Osteocyte (in vitro differentiated cells): Measurements from ENCODE around the gene PEX14. TPM values are rescaled to one million over a fixed set of nuclear protein-coding genes. Genes with fewer than 3 reads are reported as not detected.
A peak's percentile ranks its signal among the peaks of the same experiment; 100 is the strongest.

ENCODE experiments used
- DNase-seq: peaks from one replicate; pipeline ENCODE4 v3.0.0; 2021; ENCODE audit warnings: mixed read lengths; ENCODE audit not compliant: unreplicated experiment; ENCODE audit errors: extremely low spot score
- H3K27ac Mint-ChIP-seq: one replicate; pipeline ENCODE4 v1.8.0; 2021; ENCODE audit warnings: mild to moderate bottlenecking, mixed read lengths; ENCODE audit not compliant: unreplicated experiment
- H3K27me3 Mint-ChIP-seq: one replicate; pipeline ENCODE4 v1.8.0; 2021; ENCODE audit warnings: mixed read lengths; ENCODE audit not compliant: unreplicated experiment
- H3K36me3 Mint-ChIP-seq: one replicate; pipeline ENCODE4 v1.8.0; 2021; ENCODE audit warnings: mixed read lengths; ENCODE audit not compliant: unreplicated experiment
- H3K4me1 Mint-ChIP-seq: one replicate; pipeline ENCODE4 v1.8.0; 2021; ENCODE audit warnings: mixed read lengths; ENCODE audit not compliant: unreplicated experiment
- H3K4me3 Mint-ChIP-seq: one replicate; pipeline ENCODE4 v1.8.0; 2021; ENCODE audit warnings: mild to moderate bottlenecking, moderate library complexity, mixed read lengths; ENCODE audit not compliant: unreplicated experiment
- H3K9me3 Mint-ChIP-seq: one replicate; pipeline ENCODE4 v1.8.0; 2021; ENCODE audit warnings: mixed read lengths; ENCODE audit not compliant: unreplicated experiment
- total RNA-seq: library from RNA; stranded (reverse); gene quantifications from 2 replicates; pipeline ENCODE4 v1.2.1, GENCODE V29; 2021
- TF ChIP-seq, protein P1 (sequence below): fragments of 200-600 bp; sonication (generic); IDR thresholded peaks from 2 replicates; pipeline ENCODE4 v1.5.0; 2021; ENCODE audit warnings: antibody characterized with exemption, mild to moderate bottlenecking, moderate library complexity

The PEX14 gene
- total RNA-seq, 1 donor from 2014 or later, result 22.2 TPM

DNA sequence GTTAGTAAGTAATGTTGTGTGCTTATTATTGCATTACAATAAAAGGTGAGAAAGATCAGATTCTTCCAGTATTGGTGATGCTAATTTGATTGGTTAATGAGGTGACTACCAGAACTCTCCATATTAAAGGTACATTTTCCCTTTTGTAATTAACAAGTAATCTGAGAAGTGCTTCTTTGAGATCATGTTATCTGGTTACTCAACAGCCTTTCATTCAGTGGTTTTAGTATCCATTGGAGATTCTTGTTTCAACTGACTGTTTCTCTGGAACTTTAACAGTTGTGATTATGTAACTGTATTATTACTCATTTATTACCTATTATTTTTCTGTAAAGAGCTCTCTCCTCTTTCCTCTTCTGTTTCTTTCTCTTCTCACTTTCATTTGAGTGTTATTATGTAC, 86.7 kb downstream of the PEX14 start:
- Mint-ChIP-seq H3K4me1 (no peaks in the 10 kb centered on the region), H3K4me3 (no peak overlapping the region), H3K27me3 (no peaks in the 10 kb centered on the region), H3K36me3 (peaks cover 9% of the 10 kb centered on the region), H3K9me3 (peaks cover 9% of the 10 kb centered on the region), H3K27ac (no peak overlapping the region)
- TF ChIP-seq, protein P1, sequence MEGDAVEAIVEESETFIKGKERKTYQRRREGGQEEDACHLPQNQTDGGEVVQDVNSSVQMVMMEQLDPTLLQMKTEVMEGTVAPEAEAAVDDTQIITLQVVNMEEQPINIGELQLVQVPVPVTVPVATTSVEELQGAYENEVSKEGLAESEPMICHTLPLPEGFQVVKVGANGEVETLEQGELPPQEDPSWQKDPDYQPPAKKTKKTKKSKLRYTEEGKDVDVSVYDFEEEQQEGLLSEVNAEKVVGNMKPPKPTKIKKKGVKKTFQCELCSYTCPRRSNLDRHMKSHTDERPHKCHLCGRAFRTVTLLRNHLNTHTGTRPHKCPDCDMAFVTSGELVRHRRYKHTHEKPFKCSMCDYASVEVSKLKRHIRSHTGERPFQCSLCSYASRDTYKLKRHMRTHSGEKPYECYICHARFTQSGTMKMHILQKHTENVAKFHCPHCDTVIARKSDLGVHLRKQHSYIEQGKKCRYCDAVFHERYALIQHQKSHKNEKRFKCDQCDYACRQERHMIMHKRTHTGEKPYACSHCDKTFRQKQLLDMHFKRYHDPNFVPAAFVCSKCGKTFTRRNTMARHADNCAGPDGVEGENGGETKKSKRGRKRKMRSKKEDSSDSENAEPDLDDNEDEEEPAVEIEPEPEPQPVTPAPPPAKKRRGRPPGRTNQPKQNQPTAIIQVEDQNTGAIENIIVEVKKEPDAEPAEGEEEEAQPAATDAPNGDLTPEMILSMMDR, result no peak
- no peak for DNase-seq

DNA sequence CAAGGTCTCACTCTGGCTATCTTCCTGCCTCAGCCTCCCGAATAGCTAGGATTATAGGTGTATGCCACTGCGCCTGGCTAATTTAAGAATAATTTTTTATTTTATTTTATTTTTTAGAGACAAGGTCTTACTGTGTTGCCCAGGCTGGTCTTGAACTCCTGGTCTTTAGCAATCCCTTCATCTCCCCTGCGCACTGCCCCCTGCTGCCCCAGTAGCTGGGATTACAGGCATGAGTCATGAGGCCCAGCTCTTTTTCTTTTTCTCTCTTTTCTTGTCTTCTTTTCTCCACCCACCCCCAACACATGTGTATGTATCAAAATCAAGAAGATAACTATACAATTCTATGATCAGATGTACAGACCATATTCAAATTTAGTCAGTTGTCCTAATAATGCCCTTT, 87.2 kb downstream of the PEX14 start:
- Mint-ChIP-seq H3K27ac (no peak overlapping the region), H3K4me1 (no peaks in the 10 kb centered on the region), H3K27me3 (no peaks in the 10 kb centered on the region), H3K9me3 (peaks cover 9% of the 10 kb centered on the region), H3K4me3 (no peak overlapping the region), H3K36me3 (peaks cover 9% of the 10 kb centered on the region)
- peak; percentile 21 for DNase-seq
- TF ChIP-seq, protein P1, result peak; percentile 20

DNA sequence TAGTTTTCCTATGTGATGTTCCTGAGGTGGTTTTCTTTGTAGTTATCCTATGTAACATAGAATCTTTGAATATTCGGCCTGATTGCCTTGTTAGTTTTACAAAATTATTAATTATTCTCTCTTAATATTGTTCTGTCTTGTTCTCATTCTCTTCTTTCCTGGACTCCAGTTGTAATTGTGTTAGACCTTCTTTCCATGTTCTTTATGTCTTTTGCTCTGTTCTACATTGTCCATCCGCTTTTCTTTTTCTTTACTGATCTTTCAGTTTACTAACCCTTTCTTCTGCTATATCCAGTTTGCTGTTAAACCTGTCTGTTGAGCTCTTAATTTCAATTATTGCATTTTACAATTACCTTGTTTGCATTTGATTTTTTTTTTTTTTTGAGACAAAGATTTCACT, 89.3 kb downstream of the PEX14 start:
- no peaks in the 10 kb centered on the region for H3K4me1 Mint-ChIP-seq
- no peak overlapping the region for H3K4me3 Mint-ChIP-seq
- no peaks in the 10 kb centered on the region for H3K27me3 Mint-ChIP-seq
- TF ChIP-seq, protein P1, result no peak
- peaks cover 9% of the 10 kb centered on the region for H3K9me3 Mint-ChIP-seq
- DNase-seq, result no peak
- peaks cover 9% of the 10 kb centered on the region for H3K36me3 Mint-ChIP-seq
- H3K27ac Mint-ChIP-seq, result no peak overlapping the region

DNA sequence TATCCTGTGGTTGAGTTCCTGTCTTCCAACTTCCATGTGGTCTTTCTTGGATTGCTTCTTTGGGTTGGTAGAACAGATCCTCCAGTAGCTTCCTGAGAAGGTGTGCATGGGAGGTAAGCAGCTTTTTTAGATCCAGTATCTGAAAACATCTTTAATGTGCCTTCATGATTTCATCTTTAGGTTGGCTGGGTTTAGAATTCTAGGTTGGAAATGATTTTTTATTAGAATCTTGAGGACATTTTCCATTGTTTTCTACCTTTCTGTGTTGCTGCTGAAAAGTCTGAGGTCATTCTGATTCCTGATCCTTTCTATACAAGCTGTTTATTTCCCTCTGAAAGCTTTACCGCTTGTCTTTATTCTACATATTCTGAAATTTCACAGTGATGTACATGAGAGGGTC, 94.8 kb downstream of the PEX14 start:
- peaks cover 7% of the 10 kb centered on the region for H3K9me3 Mint-ChIP-seq
- no peak overlapping the region for H3K4me3 Mint-ChIP-seq
- peaks cover 3% of the 10 kb centered on the region for H3K4me1 Mint-ChIP-seq
- TF ChIP-seq, protein P1, result no peak
- H3K27ac Mint-ChIP-seq, result no peak overlapping the region
- no peak for DNase-seq
- no peaks in the 10 kb centered on the region for H3K27me3 Mint-ChIP-seq
- peaks cover 8% of the 10 kb centered on the region for H3K36me3 Mint-ChIP-seq

DNA sequence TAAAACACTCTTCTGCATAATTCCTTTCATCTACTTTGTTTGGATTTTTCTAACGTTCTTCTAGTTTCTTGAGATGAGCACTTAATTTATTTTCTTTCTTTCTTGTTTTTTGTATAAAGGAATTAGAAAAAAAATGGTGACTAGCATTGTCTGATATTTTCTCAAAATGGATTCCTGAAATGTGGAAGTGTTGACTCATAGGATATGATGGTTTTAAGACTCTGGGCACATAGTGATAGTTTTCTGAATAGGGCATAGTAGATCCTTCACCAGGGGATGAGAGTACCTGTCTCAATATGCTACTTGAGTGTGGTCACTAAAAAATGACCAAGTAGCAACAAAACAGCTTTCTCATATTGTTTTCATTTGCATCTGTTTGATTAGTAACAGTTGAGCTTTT, 100.9 kb downstream of the PEX14 start:
- Mint-ChIP-seq H3K4me3 (no peak overlapping the region), H3K27ac (peak overlapping the region; percentile 5), H3K4me1 (peaks cover 12% of the 10 kb centered on the region), H3K27me3 (no peaks in the 10 kb centered on the region), H3K9me3 (peaks cover 9% of the 10 kb centered on the region), H3K36me3 (peaks cover 9% of the 10 kb centered on the region)
- DNase-seq, result no peak
- TF ChIP-seq, protein P1, result no peak
